ENCODE results near the gene FBXL22.

The FBXL22 gene

DNA sequence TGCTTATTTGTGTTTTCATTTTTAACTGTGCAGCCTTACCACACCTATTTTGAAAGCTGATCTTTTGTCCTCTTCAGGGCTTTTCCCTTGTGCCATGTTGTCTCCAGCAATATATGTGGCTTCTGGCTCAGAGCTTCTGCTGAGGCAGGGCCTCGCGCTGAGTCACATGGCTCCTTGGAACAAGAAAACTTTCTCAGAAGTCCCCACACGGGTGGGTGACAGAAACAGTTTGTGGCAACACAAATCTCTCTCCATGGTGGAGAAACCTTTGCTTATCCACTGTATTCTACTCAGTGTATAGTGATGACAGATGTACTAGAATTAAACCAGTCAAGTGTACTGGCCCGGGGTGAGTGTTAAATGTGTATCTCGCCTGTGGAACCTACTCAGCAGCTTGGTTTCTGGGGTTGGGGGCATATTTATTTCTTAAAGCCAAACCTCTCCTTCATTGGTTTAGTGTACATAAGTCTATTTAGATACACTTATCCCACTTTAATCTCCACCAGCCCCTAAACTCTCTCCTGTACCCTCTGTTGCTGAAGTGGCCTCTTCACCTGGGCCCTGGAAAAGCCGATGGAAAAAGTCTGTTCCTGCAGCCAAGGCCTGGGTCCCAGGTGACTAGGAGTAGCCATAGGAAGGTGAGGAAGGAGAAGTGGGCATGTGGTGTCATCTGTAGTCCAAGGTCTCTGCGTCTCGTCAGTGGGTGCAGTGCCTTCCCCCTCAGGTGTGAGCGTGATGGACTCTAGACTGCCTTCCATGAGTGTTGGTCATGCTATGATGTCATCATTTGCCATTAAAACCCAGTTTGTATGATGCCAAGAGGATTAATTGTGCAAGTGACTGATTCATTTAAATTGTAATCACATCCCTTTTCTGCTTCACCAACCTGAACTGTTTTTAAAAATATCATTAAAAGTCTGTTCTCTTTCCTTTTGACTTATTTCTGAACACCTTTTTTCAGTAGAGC is 3.2 kb upstream of the FBXL22 start:
- DNase-seq, result no peak

DNA sequence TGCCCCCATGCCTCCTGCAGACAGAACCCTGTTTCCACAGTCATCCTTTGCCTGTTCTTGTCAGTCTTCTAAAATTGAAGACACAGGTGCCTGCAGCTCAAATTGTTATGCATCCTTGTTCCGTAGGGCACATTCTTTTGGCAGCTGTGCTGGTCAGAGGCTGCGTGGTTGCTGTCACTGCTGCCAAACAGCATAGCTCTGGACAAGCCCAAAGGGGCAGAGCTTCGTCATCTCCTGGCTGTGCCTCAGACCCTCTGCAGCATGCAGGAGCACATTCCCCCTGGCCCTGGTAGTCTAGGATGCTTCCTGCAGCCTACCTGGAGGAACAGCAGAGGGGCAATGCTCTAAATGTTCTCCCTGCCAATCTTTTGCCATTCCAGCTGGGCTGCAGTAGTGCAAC is 2.1 kb upstream of the FBXL22 start:
- peak in 4 of 56 donors; percentile 11 to 42 (median 31) for DNase-seq

DNA sequence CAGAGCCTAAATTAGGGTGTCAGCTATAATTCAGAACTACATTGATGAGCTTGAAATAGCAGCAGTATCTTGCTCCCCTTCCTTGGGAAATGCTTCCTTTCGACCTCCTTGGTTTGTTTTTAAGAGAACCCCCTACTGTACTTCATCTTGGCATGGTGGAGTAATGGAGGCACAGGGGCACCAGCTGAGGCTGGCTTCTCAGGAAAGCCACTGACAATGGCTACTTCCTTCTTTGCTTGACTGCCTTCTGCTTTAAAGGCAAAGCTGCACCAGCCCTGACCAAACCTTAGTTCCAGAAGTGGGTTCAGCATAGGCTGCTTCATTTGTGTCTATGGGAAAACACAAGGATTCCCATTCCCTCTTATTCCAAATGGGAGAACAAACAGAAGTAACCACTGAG is 1.5 kb upstream of the FBXL22 start:
- no peak for DNase-seq

DNA sequence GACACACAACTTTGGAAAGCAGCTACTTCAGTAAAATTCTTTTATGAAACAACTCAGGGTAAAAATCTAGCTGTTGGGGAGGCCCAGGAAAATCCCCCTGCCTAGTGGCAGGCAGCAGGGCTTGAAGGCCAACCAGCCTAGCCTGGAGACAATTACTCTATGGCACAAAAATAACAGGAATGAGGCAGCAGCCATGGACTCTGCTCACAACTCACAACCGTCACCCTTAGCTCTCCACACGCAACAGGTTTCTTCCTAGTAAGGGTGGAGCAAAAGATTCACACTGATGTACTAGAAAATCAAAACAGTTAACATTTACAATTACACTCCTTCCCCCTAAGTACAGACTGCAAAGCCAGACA is 530 bp upstream of the FBXL22 start:
- DNase-seq, result no peak

DNA sequence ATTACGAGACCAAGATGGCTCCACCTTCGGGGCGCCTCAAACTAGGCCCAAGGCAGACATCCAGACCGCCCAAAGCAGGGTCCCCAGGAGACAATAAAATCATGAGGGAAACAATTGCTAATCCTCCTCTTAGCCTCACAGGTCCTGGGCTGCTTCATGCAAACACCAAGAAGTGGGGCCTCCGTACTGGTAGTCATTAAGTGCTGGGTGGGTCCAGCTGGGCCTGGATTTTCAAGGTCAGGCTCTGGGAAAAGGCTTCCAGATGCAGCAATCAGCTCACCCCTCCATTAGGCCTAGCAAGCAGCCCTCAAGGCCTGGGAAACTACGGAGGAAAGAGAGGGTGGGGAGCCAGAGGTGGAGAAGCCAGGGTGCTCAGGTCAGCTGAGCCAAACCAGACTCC is 634 bp downstream of the FBXL22 start:
- no peak for DNase-seq

DNA sequence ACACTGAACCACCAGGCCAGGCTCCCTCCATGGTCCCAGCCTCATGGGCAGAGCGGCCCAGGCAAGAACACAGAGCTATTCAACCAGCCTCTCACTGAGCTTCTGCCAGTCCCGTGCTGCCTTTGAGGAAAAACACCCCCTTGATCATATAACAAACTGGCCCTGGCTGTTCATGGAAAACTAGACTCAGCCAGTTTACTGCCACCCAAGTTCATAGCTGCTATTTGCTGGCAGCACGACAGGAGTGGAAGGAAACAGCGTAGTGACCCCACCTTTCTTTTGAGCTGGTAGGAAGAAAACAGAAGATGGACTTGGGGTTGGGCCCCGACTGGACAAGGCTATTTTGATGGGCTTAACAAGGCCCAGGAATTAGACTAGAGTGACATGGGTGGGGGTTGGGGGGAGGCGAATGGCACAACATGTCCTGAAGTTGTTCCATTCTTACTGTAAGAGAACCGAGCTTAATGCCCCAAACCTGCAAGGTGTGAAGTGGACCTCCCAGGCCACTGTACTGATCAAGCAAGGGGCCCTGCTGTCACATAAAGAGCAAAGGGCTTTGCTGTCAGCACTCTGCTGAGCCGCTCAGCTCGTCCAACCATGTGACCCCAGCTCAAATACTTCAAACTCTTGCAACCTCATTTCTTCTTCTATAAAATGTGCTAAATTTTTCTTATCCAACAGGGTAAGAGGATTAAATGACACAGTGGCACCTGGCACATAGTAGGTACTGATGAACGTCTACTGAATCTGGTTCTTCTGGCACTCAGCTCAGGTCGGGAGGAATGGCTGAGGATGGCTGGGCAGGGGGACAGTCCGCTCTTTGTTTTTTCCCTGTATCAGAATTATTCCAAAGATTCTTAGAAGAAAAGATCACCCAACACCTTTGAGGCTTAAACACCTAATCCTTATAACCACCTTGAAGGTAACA is 1.6 kb downstream of the FBXL22 start:
- DNase-seq, result peak in 4 of 56 donors; percentile 17 to 46 (median 30)

DNA sequence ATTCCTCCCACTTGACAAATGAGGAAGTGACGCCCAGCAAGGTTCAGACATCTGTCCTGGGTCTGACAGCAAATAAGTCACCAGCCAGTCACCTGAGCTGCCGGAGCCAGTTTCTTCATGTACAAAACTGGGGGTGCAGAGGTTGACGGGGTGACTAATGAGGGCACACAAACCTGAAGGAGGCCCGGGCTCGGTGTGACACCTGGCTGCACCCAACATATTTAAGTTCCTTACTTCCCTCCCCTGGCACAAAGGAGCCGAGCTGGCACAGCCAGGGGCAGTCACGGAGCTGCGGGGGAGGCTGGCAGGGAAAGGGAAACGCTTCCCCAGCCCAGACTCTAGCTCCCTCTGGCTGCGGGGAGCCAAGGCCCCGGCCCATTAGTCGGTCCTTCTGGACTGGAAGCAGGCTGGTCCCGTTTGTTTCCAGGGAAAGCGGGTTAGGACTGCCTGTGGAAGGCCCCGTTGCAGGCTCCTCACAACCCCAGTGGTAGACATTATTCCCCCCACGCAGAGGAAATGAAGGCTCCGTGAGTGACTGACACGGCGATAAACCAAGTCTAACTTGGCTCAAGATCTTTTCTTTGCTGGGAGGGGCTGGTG is 2.3 kb downstream of the FBXL22 start:
- peak in 41 of 56 donors; percentile 33 to 80 (median 54) for DNase-seq

DNA sequence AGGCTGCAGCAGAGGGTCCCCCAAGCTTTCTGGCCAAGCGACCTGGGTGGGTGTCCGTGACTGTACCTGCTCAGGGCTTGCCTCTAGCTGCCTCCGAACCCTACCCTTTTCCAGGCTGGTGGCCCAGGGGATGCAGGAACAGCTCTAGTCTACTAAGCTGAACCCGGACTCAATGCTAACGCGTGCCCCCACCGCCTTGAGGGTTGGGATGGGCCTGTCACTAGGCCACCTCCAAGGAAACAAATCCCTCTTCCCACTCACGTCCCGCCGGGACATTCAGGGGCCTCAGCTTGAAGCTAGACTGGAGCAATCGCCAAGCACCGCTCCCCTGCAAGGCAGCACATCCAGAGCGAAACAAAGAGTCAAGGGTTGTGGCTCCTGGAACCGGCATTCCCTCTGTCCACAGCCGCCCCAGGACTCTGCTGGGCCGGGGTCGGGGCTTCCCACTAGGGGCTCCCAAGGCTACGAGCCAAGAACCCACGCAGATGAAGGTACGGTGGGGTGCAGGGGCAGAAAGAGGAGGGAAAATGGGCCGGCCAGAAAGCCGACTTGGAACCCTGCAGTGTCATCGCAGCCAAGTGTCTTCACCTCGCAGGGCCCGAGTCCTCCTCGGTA is 2.9 kb downstream of the FBXL22 start:
- DNase-seq, result peak in 9 of 56 donors; percentile 40 to 71 (median 62)

DNA sequence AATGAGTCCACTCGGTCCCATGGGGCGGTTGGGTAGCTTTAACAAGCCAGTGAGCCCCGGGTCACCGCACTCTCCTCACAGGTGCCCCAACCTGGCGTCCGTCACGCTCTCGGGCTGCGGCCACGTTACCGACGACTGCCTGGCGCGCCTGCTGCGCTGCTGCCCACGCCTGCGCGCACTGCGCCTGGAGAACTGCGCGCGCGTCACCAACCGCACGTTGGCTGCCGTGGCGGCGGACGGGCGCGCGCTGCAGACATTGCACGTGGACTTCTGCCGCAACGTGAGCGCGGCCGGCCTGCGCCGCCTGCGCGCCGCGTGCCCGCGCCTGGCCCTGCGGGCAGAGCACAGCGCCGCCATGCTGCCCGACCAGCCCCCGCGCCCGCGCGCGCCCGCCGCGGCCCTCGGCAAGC is 3.4 kb downstream of the FBXL22 start:
- peak in 54 of 56 donors; percentile 41 to 92 (median 78) for DNase-seq

DNA sequence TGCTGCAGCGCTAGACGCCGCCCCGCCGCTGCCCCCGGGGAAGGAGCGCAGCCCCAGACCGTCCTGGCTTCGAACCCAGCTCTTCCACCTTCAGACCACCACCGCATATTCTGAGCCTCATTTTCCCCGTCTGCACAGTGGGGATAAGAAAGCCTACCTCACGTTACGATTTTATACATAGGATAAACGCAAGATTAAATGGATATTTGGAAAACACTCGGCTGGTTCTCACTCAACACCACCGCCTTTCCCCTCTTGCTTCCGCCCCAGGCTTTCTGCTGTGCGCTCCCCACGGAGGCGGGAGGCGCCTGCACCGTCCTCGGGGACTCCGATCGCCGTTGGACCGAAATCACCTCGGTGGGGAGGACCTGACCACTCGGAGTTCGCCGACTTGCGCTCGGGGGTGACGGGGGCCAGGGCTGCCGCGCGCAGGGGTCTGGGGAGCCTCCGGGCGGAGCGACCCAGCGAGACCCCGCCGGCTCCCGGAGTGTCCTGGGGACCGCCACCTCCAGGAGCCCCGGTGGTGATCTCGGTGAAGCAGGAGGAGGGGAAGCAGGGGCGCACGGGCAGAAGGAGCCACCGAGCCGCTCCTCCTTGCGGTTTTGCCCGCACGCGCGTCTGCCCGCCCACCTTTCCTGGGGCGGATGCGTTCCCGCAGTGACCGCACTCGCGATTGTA is 4.0 kb downstream of the FBXL22 start:
- peak in 15 of 56 donors; percentile 23 to 67 (median 49) for DNase-seq

DNA sequence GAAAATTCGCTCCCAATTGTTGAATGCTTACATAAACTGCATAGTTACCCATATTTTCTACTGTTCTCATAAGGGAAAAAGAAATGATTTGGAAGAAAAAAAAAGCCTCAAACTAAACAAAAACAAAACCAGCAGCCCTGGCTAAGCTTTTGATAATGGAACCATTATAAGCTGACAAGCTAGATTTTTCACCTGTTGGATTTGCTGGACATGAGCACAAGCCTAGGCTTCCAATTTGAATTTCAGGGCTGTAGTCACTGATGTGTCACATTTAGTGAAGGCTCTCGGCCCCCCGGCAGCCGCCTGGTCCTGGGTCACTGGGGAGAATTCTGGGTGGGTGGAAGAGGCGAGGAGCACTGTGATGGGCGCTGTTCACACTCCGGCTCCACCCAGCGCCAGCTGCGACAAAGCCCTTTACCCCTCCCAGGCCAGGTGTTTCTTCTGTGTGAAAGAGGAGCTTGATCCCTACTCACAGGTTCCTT is 4.6 kb downstream of the FBXL22 start:
- DNase-seq, result peak in 1 of 56 donors; percentile 25

DNA sequence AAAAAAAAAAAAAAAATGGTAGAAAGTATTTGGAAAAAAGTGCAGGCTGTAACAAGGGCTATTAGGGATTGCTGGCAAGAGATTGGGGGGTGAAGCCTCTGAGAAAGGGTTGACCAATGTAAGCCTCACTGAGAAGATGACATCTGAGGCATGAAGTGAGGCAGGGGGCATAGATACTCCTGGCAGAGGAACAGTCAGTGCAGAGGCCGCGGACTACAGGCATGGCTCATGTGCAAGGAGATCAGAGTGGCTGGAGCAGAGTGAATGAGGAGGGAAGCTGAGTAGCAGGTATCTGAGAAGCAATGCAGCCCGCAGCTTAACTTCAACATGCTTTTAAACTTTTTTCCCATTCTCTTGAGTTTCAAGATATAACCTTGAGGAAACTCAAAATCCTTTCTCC is 5.4 kb downstream of the FBXL22 start:
- no peak for DNase-seq

DNA sequence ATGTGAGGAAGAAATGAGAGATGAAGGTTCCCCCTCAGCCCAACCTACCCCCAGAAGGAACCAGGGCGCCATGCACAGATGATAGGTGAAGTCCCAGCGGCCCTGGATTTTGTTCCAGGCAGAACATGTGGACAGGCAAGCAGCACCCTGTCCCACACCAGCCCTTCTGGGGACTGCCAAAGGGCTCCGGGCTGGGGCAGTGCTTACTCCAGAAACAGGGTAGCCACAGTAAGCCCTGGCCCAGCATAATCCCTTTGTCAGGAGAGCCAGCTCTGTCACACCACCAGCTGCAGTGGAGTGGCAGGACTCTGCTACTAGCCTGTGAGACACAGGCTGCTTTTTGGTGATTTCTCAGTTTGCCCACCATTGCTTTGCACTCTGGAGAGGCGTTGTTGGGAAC is 6.3 kb downstream of the FBXL22 start:
- peak in 18 of 56 donors; percentile 17 to 68 (median 43) for DNase-seq

DNA sequence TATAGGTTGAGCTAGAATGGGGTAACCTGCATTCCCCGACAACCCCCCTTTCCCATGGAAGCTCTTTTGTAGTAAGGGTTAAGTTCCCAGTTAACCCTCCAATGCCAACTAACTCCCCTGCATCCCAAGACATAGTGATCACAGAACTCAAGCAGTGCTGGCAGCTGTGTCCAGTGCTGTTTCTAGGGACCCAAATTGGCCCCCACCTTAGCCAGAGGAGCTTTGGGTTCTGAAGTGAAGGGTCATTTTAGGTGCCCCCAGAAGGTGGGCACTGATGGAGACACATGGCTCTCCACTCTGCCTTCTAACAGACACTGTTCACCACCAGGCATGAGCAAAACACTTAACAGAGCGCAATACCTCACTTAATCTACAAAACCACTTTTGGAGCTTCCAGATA is 7.1 kb downstream of the FBXL22 start:
- no peak for DNase-seq

DNA sequence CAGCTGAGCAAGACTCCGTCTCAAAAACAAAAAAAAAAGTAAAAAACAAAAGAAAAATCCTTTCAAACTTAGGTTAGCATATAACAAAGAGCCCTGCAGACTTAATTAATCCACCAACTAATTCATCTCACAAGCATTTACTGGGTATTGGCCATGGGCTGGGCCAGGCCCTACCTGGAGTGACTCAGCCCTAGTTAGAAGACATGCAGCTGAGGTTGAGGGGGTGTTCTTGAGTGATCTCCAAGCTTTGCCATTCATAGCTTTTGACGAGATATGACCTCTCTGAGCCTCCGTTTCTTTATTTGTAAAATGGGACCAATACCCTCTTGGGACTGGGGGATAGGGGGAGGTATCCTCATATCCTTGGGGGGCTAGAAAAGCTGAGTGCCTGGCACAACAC is 7.8 kb downstream of the FBXL22 start:
- no peak for DNase-seq

DNA sequence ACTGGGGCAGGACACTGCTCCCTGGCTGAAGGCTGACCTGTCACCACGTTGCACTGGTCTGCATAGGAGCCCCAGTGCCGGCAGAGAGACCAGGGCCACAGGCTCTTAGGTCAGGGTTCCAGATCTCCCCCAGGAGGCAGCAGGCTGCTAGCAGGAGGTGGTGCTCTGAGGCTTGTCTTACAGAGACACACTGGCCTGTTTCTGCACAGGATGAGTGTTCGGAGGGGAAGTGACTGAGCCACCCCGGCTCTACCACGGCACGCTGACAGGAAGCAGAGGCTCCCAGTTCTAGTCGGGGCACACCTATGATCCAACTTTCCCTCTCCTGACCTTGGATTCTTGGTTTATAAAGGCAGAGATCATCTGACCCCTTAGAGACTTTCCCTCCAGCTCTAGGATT is 8.6 kb downstream of the FBXL22 start:
- DNase-seq, result no peak

DNA sequence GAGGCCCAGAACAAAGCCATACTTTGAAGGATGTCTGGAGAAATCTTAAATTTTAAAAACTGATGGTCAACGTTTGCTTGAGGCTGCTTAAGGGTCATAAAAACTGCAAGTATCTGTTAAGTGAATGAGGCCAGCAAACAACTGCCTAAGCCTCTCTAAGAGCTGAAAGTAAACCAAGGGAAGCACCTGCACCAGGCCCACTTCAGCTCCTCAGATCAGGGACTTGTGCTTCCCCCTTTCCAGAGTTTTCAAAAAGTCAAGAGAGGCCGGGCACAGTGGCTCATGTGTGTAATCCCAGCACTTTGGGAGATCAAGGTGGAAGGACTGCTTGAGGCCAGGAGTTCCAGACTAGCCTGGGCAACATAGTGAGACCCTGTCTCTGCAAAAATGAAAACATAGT is 9.1 kb downstream of the FBXL22 start:
- DNase-seq, result no peak

DNA sequence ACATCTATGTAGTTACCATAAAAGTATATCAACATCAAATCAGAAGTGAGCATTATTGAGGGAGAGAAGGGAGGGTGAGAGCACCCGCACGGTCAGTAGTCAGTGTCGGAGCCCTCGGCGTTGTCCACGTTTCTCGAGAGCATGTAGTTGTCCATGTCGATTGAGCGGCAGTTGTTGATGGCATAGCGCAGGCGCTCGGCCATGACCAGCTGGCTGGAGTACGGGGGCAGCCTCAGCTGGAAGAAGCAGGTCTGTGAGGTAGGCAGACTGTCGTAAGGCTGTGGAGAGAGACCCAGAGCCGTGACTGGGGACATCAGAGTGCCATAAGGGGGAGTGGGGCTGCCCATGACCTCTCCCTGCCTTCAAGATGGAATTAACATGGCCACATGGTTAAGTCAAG is 11.8 kb downstream of the FBXL22 start:
- no peak for DNase-seq

DNA sequence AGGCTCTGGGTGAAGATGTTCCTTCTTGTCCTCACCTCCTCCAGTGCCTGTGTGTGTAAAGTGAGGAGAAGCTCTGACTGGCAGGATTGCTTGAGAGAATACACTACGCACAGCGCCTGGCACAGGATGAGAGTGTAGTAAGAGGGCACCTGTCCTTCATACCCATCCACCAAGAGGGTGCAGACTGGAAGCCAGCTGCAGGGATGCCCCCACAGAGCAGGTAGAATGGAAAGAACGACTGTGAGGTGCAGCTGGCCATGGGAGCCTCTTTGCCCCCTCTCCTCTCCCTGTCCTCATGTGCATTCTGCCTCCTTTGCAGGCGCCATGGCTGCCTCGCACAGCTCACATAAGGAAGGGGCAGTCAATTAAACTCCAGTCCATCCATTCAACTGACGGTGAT is 12.3 kb downstream of the FBXL22 start:
- DNase-seq, result no peak

DNA sequence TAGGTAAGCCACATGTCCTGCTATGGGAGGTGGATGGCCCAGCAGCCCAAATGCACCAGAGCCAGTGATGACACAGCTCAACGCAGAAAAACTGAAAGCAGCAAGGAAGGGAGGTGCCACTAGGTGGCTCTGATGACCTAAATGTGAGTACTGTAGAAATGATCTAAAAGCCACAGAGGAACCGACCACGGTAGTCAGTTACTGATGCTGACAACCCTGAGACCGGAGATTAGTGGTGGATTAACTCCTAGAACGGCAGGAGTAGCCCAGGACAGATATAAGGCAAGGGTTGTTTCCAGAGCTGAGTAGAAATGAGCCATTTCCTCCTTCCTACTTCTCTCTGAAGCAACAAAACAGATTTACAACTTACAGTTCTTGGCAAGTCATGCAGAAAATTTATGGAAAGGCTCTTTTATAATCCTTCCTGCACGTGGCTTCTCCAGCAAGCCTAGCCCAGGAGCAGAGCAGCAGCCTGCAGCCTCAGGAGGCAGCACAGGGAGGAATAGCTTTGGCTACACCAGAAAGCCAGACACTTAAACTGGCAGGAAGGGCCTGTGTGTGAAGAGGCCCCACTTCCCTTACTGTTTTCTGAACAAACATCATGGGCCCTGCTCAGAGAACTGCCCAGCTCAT is 13.1 kb downstream of the FBXL22 start:
- peak in 47 of 56 donors; percentile 27 to 91 (median 62) for DNase-seq
